AG09309 (cell line): Measurements from ENCODE around the gene OR2W3.

ENCODE experiments used
- DNase-seq: peaks from one replicate; pipeline ENCODE4 v3.0.0-alpha.2; 2010; ENCODE audit warnings: low read depth
- H3K4me3 ChIP-seq: 2 replicates; pipeline ENCODE4 v1.5.1; 2011; ENCODE audit warnings: mild to moderate bottlenecking, low read depth, low read length, moderate library complexity; ENCODE audit not compliant: control insufficient read depth
- CTCF ChIP-seq: IDR thresholded peaks from 2 replicates; pipeline ENCODE4 v1.5.1; 2011; ENCODE audit warnings: mild to moderate bottlenecking, low read depth, low read length, inconsistent platforms; ENCODE audit not compliant: insufficient read depth, control insufficient read depth; ENCODE audit errors: missing control alignments

OR2W3 gene

GRCh38 chr1:247895163-247895637, at the start of gene OR2W3:
TSS of gene OR2W3 (plus strand) at chr1:247895587. CDS start at chr1:247895587, 0 bp downstream.
- DNase-seq = no peak
- no peak for TF ChIP-seq CTCF
- H3K4me3 ChIP-seq = no peak within 1 kb of the TSS

- DNase-seq = no peak
- no peak overlapping the region for H3K4me3 ChIP-seq
- no peak for TF ChIP-seq CTCF
Observed at GRCh38 chr1:247845693-247846017, 49.7 kb upstream of the OR2W3 start.

GRCh38 chr1:247848346-247848745, 47.0 kb upstream of the OR2W3 start:
- no peak for TF ChIP-seq CTCF
- DNase-seq = no peak
- H3K4me3 ChIP-seq = no peak overlapping the region

- no peak for DNase-seq
- no peak for TF ChIP-seq CTCF
- H3K4me3 ChIP-seq = no peak overlapping the region
Observed at GRCh38 chr1:247849616-247850015, 45.8 kb upstream of the OR2W3 start.

GRCh38 chr1:247854899-247855545, 40.4 kb upstream of the OR2W3 start:
- no peak overlapping the region for H3K4me3 ChIP-seq
- DNase-seq = no peak
- no peak for TF ChIP-seq CTCF

- DNase-seq = no peak
- TF ChIP-seq CTCF = no peak
- H3K4me3 ChIP-seq = no peak overlapping the region
Observed at GRCh38 chr1:247855911-247856310, 39.5 kb upstream of the OR2W3 start.
